ENCODE results near the gene NIT1.

NIT1 gene

DNA sequence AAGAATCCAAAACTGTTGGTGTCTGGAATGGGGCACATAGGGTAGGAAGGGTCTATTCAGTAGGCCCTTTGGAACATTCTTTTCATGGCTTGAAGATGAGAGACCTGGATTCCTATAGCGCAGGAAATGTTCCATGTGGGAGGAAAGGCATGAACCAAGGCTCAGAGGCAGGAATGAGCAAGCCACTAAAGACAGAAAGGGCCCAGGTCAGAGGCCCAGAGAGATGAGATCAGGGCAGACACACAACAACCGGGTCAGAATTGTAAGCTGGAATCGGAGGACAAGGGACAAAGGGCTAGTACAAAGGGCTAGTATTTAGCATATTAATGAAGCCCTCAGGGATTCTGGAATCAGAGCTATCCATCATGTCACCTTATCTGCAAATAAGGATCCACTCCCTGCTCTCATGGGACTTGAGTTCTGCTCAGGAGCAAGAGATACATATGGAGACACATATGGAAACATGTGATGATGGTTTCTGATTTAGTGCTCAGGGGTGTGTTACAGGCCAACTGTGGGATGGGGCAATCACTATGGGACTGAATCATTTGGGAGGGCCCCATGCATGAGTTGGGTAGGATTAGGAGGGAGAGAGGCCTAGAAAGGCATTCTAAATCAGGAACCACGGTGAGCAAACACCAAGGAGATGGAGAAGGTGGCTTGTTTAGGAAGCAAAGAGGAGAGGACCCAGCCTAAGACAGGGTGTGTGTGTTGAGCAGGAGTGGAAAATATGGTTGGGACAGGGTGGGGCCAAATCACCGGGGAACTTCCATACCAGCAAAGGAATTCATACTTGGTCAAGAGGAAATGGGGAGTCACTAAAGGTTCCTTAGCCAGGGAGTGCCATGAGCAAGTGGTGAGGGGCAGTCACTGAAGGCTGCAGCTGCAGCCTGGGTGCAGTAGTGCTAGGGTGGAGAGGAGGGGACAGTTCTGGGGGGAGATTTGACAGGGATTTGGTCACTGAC is 37.2 kb upstream of the NIT1 start:
- no peak for DNase-seq (ENCODE audit: low spot score in 2 of 2)
- Mint-ChIP-seq H3K4me3 (no peak overlapping the region), H3K9me3 (no peaks in the 10 kb centered on the region), H3K36me3 (no peaks in the 10 kb centered on the region), H3K4me1 (no peaks in the 10 kb centered on the region), H3K27ac (no peak overlapping the region), H3K27me3 (peaks cover 3% of the 10 kb centered on the region)
- no peak for ATAC-seq (ENCODE audit: low read depth)

DNA sequence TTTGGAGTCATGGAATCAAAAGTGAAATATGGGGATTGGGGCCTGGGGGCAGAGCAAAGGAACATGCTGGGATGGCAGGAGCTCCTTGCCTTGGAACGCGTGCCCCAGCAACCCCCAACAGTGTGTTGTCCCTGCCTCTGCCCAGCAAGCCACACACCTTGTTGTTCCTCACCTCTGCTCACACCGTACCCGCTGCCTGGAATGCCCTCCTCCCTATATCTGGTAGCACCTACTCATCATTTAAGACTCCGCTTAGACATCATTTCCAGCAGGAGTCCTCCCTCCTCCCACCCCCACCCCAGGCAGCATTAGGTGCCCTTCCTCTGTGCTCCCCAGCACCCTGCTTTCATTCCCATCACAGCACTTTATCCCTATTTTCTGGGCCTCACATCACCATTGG is 36.4 kb upstream of the NIT1 start:
- no peaks in the 10 kb centered on the region for H3K36me3 Mint-ChIP-seq

DNA sequence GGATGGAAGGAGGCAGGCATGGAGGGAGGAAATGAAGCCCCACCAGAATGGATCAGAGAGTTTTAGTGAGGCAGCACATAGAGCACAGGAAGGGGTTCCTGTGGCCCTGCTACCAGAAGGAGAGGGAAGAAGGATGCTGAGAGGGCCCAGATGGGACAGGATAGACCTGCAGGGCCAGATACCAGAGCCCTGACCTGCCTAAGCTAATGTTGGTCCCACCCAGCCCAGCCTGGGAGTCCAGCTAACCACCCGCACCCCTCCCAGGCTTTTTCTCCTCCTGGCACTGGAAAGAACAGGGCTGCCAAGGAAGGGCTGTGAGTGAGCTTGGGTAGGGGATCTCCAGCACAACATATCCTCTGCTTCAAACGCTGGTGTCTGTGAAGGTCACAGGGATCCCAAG is 35.4 kb upstream of the NIT1 start:
- Mint-ChIP-seq H3K9me3 (no peaks in the 10 kb centered on the region), H3K4me3 (no peak overlapping the region), H3K27ac (no peak overlapping the region), H3K4me1 (no peaks in the 10 kb centered on the region), H3K27me3 (peaks cover 3% of the 10 kb centered on the region), H3K36me3 (no peaks in the 10 kb centered on the region)
- DNase-seq (ENCODE audit: low spot score in 2 of 2), result no peak
- no peak for ATAC-seq (ENCODE audit: low read depth)

More for the DNA sequence above, 36.4 kb upstream of the NIT1 start:
- DNase-seq (ENCODE audit: low spot score in 2 of 2) (no peak), ATAC-seq (ENCODE audit: low read depth) (no peak)
- Mint-ChIP-seq H3K27ac (peak overlapping the region; percentile 29), H3K9me3 (no peaks in the 10 kb centered on the region), H3K4me1 (no peaks in the 10 kb centered on the region), H3K27me3 (peaks cover 3% of the 10 kb centered on the region), H3K4me3 (no peak overlapping the region)

DNA sequence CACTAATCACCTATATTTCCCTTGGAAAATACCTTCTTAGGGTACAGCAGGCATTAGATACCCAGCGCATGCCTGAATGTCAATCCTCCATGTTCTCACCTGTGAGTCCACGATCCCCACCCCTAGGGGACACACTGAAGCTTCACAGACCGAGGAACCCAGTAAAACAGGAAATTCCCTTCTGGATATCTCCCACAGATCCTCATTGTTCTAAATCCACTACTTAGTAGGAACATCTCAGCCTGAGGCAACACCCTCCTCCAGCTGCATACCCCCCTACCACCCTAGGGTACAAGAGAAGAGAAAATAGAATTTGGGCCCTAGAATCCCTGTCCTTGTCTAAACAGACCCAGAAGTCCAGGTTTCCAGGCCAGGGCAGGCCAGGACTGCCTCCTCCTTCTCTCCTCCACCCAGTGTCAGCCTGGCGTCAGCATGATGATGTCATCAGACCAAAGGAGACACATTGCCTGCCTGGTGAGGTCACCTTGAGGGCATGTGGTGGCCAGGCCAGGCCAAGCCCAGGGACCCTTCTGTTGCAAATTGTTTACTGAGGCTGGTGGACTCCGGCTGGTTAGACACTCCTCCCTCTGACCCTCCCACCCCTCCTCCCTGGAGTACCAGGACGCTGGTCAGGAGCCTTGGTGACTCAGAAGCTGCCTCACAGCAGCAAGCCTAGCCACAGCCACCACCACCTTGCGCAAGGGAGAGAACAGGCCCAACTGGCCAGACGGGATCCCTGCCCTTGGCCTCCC is 34.7 kb upstream of the NIT1 start:
- H3K4me3 Mint-ChIP-seq, result no peak overlapping the region
- H3K27ac Mint-ChIP-seq, result no peak overlapping the region
- H3K36me3 Mint-ChIP-seq, result no peaks in the 10 kb centered on the region
- peaks cover 3% of the 10 kb centered on the region for H3K27me3 Mint-ChIP-seq
- no peaks in the 10 kb centered on the region for H3K9me3 Mint-ChIP-seq
- DNase-seq (ENCODE audit: low spot score in 2 of 2), result no peak
- H3K4me1 Mint-ChIP-seq, result no peaks in the 10 kb centered on the region
- no peak for ATAC-seq (ENCODE audit: low read depth)

DNA sequence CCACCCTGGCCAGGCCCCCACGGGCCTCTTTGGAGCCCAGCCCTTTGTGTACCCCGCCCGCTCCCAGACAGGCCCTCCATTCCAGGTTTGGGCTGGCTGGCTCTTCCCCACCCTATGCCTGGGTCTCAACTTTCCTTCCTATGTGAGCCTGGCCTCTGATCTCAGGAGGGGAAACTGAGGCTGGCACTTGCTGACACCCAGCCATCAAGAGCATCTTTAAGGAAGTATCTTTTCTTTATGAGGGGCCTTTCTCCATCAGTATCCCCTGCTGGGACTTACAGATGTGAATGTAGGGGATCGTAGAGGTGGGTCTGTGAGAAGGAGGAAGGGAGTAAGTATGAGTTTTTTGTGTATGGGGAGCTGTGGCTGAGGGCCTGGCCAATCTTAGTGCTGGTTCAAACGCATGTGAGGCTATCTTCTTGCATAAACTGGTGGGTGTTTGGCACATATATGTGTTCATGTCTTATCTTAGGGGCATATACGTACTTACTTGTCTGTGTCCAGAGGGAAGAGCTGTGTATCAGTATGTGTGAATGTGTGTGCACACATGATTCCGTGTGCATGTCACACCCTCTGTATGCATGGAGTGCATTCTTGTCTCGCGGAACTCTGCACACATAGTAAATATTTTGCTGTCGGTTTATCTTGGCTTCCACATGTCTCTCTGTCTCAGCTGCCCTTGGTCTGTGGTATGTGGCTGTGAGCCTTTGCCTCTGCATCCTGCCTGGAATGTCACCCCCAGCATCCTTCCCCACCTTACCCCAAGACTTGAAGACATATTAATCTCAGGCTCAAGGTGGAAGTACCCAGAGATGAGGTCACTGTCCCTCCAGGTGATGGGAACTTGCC is 33.9 kb upstream of the NIT1 start:
- Mint-ChIP-seq H3K4me1 (no peaks in the 10 kb centered on the region), H3K27ac (no peak overlapping the region), H3K4me3 (no peak overlapping the region), H3K27me3 (peaks cover 3% of the 10 kb centered on the region), H3K9me3 (no peaks in the 10 kb centered on the region), H3K36me3 (no peaks in the 10 kb centered on the region)
- DNase-seq (ENCODE audit: low spot score in 2 of 2) (no peak), ATAC-seq (ENCODE audit: low read depth) (no peak)

DNA sequence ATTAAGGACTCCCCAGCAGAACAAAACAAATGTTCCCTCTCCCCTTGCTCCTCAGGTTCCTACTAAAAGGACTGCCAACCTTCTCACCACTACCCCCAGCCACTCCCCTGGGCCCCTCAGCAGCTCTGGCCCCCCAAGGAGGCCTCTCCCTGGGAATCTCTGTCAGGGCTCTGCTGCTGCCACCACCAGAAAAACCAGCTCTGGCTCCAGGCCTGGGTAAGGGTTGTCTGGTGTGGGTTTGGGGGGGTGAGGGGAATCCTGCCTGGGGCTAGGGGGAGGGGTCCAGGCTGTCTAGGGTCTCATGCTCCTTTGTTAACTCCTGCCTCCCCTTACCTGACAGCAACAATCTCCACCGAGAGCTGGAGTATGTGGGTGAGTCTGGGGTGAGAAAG is 33.3 kb upstream of the NIT1 start:
- no peak overlapping the region for H3K27ac Mint-ChIP-seq
- H3K4me1 Mint-ChIP-seq, result no peaks in the 10 kb centered on the region
- no peak overlapping the region for H3K4me3 Mint-ChIP-seq
- DNase-seq (ENCODE audit: low spot score in 2 of 2) (no peak), ATAC-seq (ENCODE audit: low read depth) (no peak)
- no peaks in the 10 kb centered on the region for H3K9me3 Mint-ChIP-seq
- H3K36me3 Mint-ChIP-seq, result no peaks in the 10 kb centered on the region
- peaks cover 3% of the 10 kb centered on the region for H3K27me3 Mint-ChIP-seq

DNA sequence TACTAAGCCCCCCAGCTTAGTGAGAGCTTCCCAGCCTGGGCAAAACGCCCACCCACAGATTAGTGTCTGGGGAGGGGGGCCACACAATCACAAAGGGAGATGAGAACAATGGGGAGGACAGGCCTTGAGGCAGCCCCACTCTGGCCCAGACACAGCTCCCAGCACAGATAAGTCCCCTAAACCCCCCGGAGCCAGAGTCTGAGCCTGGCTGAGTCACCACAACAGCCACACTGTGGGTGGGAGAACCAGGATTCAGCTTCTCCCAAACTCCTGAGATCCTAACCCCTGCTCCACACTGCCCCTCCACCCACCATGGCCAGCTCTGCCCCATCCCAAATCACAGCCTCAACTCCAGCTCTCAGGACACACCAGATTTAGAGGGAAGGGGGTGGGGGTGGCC is 32.7 kb upstream of the NIT1 start:
- no peaks in the 10 kb centered on the region for H3K9me3 Mint-ChIP-seq
- H3K4me1 Mint-ChIP-seq, result no peaks in the 10 kb centered on the region
- ATAC-seq (ENCODE audit: low read depth) (no peak), DNase-seq (ENCODE audit: low spot score in 2 of 2) (no peak)
- H3K27ac Mint-ChIP-seq, result no peak overlapping the region
- H3K36me3 Mint-ChIP-seq, result no peaks in the 10 kb centered on the region
- H3K27me3 Mint-ChIP-seq, result peaks cover 3% of the 10 kb centered on the region
- no peak overlapping the region for H3K4me3 Mint-ChIP-seq

DNA sequence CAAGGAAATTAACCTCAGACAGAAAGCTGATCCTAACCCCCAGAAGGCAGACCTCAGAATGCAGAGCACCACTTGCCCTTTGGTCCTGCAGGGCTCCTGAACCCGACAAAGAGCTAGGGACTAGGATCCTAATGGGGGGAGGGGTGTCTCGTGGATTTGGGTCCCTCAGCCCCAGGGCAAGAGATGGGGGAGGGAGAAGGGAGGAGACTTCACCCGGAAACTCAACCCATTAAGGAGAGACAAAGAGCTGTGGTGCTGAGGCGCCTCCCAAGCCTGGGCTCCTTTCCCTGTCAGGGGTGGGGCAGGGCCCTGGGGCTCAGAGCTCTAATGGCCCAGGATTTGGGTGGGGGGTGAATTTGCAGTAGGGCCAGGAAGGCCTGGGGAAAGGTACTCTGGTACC is 31.4 kb upstream of the NIT1 start:
- no peaks in the 10 kb centered on the region for H3K4me1 Mint-ChIP-seq
- H3K36me3 Mint-ChIP-seq, result no peaks in the 10 kb centered on the region
- ATAC-seq (ENCODE audit: low read depth) (no peak), DNase-seq (ENCODE audit: low spot score in 2 of 2) (no peak)
- no peak overlapping the region for H3K27ac Mint-ChIP-seq
- H3K27me3 Mint-ChIP-seq, result no peaks in the 10 kb centered on the region
- no peak overlapping the region for H3K4me3 Mint-ChIP-seq
- H3K9me3 Mint-ChIP-seq, result no peaks in the 10 kb centered on the region

DNA sequence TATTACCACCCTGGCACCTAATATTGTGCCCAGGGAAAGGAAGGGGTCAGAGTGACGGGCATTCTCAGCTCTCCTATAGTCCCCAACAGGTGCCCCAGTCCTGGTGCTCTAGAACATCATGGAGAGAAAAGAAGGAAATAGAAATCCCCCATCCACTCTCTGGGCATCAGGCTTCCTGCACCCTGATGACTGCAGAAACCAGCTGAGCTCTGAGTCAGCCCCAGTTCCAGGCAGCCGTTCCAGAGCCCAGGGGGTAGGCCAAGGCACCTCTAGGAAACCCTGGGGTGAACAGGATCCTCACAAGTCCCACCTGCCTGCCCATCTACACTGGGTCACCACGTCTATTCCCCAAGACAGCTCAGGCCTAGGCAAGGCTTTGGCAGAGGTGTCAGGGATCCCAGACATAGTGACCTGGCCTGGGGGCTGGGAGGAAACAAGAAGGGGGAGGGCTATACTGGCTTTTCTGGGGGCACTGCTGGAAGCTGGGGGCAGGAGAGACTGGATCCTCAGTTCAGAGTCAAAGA is 29.3 kb upstream of the NIT1 start:
- no peak overlapping the region for H3K27ac Mint-ChIP-seq
- H3K36me3 Mint-ChIP-seq, result no peaks in the 10 kb centered on the region
- no peaks in the 10 kb centered on the region for H3K4me1 Mint-ChIP-seq

DNA sequence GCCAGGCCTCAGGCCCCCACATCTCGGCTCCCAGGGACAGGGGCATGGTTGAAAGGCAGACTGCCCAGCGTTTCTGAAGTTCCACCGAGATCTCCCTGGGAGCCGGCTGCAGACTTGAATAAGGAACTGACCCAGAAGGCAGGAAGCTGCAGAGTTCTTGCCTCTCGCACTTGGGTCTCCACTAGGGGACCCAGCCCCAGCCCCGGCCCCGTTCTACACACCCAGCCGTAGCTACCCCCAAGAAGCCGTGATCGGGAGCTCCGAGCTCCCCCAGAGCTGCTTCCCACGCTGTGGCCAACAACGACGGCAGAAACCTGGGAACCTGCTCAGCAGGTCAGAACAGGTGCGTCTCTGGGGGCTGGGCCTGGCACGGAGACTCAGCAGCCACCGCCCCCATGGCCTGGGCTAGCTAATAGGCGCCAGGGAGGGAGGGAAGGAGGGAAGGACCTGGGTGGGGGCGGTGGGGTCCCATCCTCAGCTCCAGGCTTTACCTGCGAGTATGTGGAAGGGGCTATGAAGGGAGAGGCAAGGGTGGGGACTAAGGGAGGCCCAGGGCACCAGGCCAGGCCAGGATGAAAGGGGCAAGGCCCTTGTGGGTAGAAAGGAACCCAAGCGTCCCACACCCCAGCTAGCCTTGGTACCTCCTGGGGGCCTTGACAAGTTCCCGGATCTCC is 28.5 kb upstream of the NIT1 start, which contains the start of gene NECTIN4:
Gene NECTIN4 (minus strand): TSS at position 308 of the 674 bp plus-strand sequence. CDS start 262 bp downstream, at position 46.
- Mint-ChIP-seq H3K36me3 (no peaks in the 10 kb centered on the region), H3K4me1 (no peaks in the 10 kb centered on the region), H3K9me3 (no peaks in the 10 kb centered on the region), H3K27me3 (no peaks in the 10 kb centered on the region), H3K27ac (no peak within 1 kb of the TSS), H3K4me3 (no peak within 1 kb of the TSS)
- DNase-seq (ENCODE audit: low spot score in 2 of 2) (no peak), ATAC-seq (ENCODE audit: low read depth) (no peak)

More for the DNA sequence above, 29.3 kb upstream of the NIT1 start:
- H3K27me3 Mint-ChIP-seq, result no peaks in the 10 kb centered on the region
- no peak for ATAC-seq (ENCODE audit: low read depth)
- H3K9me3 Mint-ChIP-seq, result no peaks in the 10 kb centered on the region
- H3K4me3 Mint-ChIP-seq, result no peak overlapping the region
- no peak for DNase-seq (ENCODE audit: low spot score in 2 of 2)

DNA sequence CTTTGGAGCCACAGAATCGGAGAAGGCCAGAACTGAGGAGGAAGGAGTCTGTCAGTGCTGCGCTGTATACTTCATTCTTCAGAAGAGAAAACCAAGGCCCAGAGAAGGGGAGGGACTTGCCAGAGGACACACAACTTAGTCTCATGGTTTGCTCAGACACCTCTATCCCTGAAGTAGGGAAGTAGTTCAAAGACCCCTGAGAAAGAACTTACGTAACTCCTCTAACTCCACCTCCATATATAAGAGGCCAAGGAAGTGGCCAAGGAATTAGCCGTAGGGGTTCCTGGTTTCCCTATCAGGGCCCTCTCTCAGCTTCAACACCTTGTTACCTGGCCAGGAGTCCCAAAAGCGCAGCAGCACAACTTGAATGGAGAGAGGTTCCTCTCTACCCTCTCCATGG is 28.0 kb upstream of the NIT1 start:
- DNase-seq (ENCODE audit: low spot score in 2 of 2), result no peak
- H3K9me3 Mint-ChIP-seq, result no peaks in the 10 kb centered on the region
- no peaks in the 10 kb centered on the region for H3K36me3 Mint-ChIP-seq
- H3K27me3 Mint-ChIP-seq, result no peaks in the 10 kb centered on the region
- no peak overlapping the region for H3K4me3 Mint-ChIP-seq
- H3K27ac Mint-ChIP-seq, result no peak overlapping the region
- no peaks in the 10 kb centered on the region for H3K4me1 Mint-ChIP-seq
- no peak for ATAC-seq (ENCODE audit: low read depth)

DNA sequence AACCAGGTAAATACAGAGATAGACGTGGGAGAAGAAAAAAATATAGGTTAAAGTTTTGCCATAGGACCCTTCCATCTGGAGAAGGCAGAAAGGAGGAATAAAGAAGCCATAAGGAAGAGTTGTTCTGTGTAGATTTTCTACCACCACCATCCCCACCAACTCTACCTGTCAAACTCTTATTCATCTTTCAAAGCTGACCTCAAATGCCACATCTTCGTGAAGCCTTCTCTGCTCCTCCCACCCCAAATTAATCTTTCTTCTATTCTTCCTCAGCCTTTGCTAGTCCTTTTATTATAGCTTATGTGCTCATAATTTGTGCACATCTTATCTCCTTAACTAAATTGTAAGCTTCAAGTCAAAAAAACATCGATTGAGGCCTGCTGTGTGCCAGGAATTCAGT is 27.3 kb upstream of the NIT1 start:
- Mint-ChIP-seq H3K4me1 (peaks cover 2% of the 10 kb centered on the region), H3K27ac (no peak overlapping the region), H3K36me3 (no peaks in the 10 kb centered on the region), H3K27me3 (no peaks in the 10 kb centered on the region), H3K9me3 (no peaks in the 10 kb centered on the region), H3K4me3 (no peak overlapping the region)
- ATAC-seq (ENCODE audit: low read depth) (no peak), DNase-seq (ENCODE audit: low spot score in 2 of 2) (no peak)

DNA sequence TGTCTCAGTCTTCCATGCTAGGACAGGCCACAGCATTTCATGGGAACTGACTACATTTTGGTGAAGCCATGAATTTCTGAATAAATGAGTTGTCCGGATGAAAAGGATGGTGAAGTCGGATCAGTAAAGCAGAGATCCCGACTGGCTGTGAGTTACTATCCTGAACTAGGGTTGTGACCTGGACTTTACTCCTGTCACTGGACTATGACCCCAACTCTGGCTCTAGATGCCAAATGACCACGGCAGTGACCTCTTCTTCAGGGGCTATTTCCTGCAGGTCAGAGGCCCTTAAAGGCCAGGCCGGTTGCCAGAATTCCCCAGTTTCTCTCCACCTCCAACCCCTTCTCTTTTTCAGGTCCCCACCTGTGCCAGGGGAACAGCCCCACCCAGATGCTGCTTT is 26.8 kb upstream of the NIT1 start:
- ATAC-seq (ENCODE audit: low read depth) (no peak), DNase-seq (ENCODE audit: low spot score in 2 of 2) (no peak)
- H3K4me3 Mint-ChIP-seq, result no peak overlapping the region
- no peak overlapping the region for H3K27ac Mint-ChIP-seq
- H3K27me3 Mint-ChIP-seq, result no peaks in the 10 kb centered on the region
- H3K36me3 Mint-ChIP-seq, result no peaks in the 10 kb centered on the region
- peaks cover 5% of the 10 kb centered on the region for H3K4me1 Mint-ChIP-seq
- H3K9me3 Mint-ChIP-seq, result no peaks in the 10 kb centered on the region

All from memory B cell (primary cell).